Panc1 (cell line): ENCODE results near the gene PAX2.

ENCODE experiments used
- CTCF ChIP-seq: fragments of 450-650 bp; IDR thresholded peaks from 2 replicates; pipeline ENCODE4 v1.5.1; 2017; ENCODE audit warnings: mild to moderate bottlenecking
- POLR2AphosphoS5 ChIP-seq: IDR thresholded peaks from 2 replicates; pipeline ENCODE4 v1.6.1; 2012; ENCODE audit warnings: mild to moderate bottlenecking, low read depth, low read length, moderate library complexity

- TF ChIP-seq CTCF (no peak), POLR2AphosphoS5 (no peak)
Measured at GRCh38 chr10:100873146-100873826, 127.9 kb downstream of the PAX2 start.
